CD14-positive monocyte (primary cell): ENCODE measurements around the gene SCMH1. TPM values are rescaled to one million over a fixed set of nuclear protein-coding genes. Genes with fewer than 3 reads are reported as not detected.

ENCODE experiments used
- DNase-seq, 3 donors: peaks; one replicate each; pipeline ENCODE4 v3.0.0-alpha.2; 2011 to 2022
- H2AFZ ChIP-seq: 2 replicates; pipeline ENCODE4 v1.6.0; 2012; ENCODE audit warnings: mild to moderate bottlenecking, low read depth, low read length, inconsistent platforms; ENCODE audit not compliant: insufficient read depth, poor library complexity, severe bottlenecking
- H3K27ac ChIP-seq, 2 donors: 1 replicate in 1 of 2; 2 replicates in 1 of 2; pipeline ENCODE4 v1.5.1; 2012 to 2013; ENCODE audit warnings: low read length in 2 of 2, control low read depth in 1 of 2, inconsistent platforms in 1 of 2, low read depth in 1 of 2, mild to moderate bottlenecking in 1 of 2
- H3K27me3 ChIP-seq, 2 donors: one replicate each; pipeline versions ENCODE4 v1.6.0 to v1.6.1; 2011 to 2013; ENCODE audit warnings: low read length in 2 of 2; ENCODE audit not compliant: control insufficient read depth in 2 of 2, insufficient read depth in 2 of 2
- H3K36me3 ChIP-seq, 2 donors: replicated peaks in 1 of 2; 1 replicate in 1 of 2; 2 replicates in 1 of 2; pipeline versions ENCODE4 v1.5.1 to v1.6.1; 2012 to 2013; ENCODE audit warnings: low read length in 2 of 2, control low read depth in 1 of 2, inconsistent platforms in 1 of 2, mild to moderate bottlenecking in 1 of 2; ENCODE audit not compliant: insufficient read depth in 2 of 2, control insufficient read depth in 1 of 2
- H3K4me1 ChIP-seq, 2 donors: 1 replicate in 1 of 2; 2 replicates in 1 of 2; pipeline versions ENCODE4 v1.5.1 to v1.6.1; 2012 to 2013; ENCODE audit warnings: low read length in 2 of 2, control low read depth in 1 of 2, inconsistent platforms in 1 of 2, mild to moderate bottlenecking in 1 of 2, moderate library complexity in 1 of 2; ENCODE audit not compliant: insufficient read depth in 2 of 2, control insufficient read depth in 1 of 2
- H3K4me2 ChIP-seq: replicated peaks from 2 replicates; pipeline ENCODE3; 2012; ENCODE audit warnings: low read length, moderate library complexity, mild to moderate bottlenecking; ENCODE audit not compliant: poor library complexity, severe bottlenecking; ENCODE audit errors: extremely low read depth
- H3K4me3 ChIP-seq, 3 experiments: fragments of 200-600 bp in 1 of 3; sonication (generic) in 1 of 3; replicated peaks in 1 of 3; 1 replicate in 2 of 3; 2 replicates in 1 of 3; pipeline ENCODE4 v1.5.1; 2011 to 2013; ENCODE audit warnings: low read length in 3 of 3, mild to moderate bottlenecking in 3 of 3, control low read depth in 2 of 3, low read depth in 2 of 3, inconsistent platforms in 1 of 3, moderate library complexity in 1 of 3
- H3K79me2 ChIP-seq: 2 replicates; pipeline ENCODE4 v1.6.0; 2012; ENCODE audit warnings: mild to moderate bottlenecking, control low read depth, inconsistent platforms, low read length, moderate library complexity; ENCODE audit not compliant: insufficient read depth
- H3K9ac ChIP-seq: 2 replicates; pipeline ENCODE4 v1.6.0; 2017; ENCODE audit warnings: low read length, mild to moderate bottlenecking; ENCODE audit not compliant: insufficient read depth, poor library complexity, severe bottlenecking
- H3K9me3 ChIP-seq, 2 donors: replicated peaks in 1 of 2; 1 replicate in 1 of 2; 2 replicates in 1 of 2; pipeline versions ENCODE4 v1.5.1 to v1.6.1; 2012 to 2013; ENCODE audit warnings: low read length in 2 of 2, control low read depth in 1 of 2; ENCODE audit not compliant: control insufficient read depth in 1 of 2, insufficient read depth in 1 of 2
- H4K20me1 ChIP-seq: 2 replicates; pipeline ENCODE4 v1.6.0; 2012; ENCODE audit warnings: mild to moderate bottlenecking, low read length, control low read depth, moderate library complexity; ENCODE audit not compliant: insufficient read depth
- H3K27ac Mint-ChIP-seq, 7 donors: one replicate each; pipeline ENCODE4 v1.8.0; 2020; ENCODE audit warnings: mild to moderate bottlenecking in 7 of 7, mixed read lengths in 7 of 7, moderate library complexity in 6 of 7, inconsistent platforms in 2 of 7
- H3K27me3 Mint-ChIP-seq, 3 donors: one replicate each; pipeline ENCODE4 v1.8.0; 2021 to 2022; ENCODE audit warnings: low read depth in 3 of 3, mild to moderate bottlenecking in 3 of 3, mixed read lengths in 3 of 3, moderate library complexity in 3 of 3, inconsistent platforms in 1 of 3
- H3K36me3 Mint-ChIP-seq, 2 donors: one replicate each; pipeline ENCODE4 v1.8.0; 2020; ENCODE audit warnings: mixed read lengths in 2 of 2, inconsistent platforms in 1 of 2, mild to moderate bottlenecking in 1 of 2
- H3K4me1 Mint-ChIP-seq: one replicate; pipeline ENCODE4 v1.8.0; 2020; ENCODE audit warnings: mild to moderate bottlenecking, mixed read lengths
- H3K4me3 Mint-ChIP-seq, 2 donors: one replicate each; pipeline ENCODE4 v1.8.0; 2020; ENCODE audit warnings: mild to moderate bottlenecking in 2 of 2, mixed read lengths in 2 of 2, moderate library complexity in 1 of 2
- H3K9me3 Mint-ChIP-seq, 7 donors: one replicate each; pipeline ENCODE4 v1.8.0; 2020 to 2022; ENCODE audit warnings: mixed read lengths in 7 of 7, mild to moderate bottlenecking in 6 of 7, moderate library complexity in 6 of 7, inconsistent platforms in 2 of 7
- whole genome bisulfite sequencing: methylation state at CpG from one replicate; pipeline ENCODE4 v1.1.5; 2013; ENCODE audit warnings: missing lambda C conversion rate; ENCODE audit not compliant: insufficient coverage; 5-methylcytosine and 5-hydroxymethylcytosine counted together
- intact Hi-C, 2 donors: fragments of 100-400 bp; cut with micrococcal nuclease; formaldehyde crosslinking; loops; one replicate each; pipeline versions ENCODE4 v1.15.0 to v1.15.1; 2023
- polyA plus RNA-seq, 3 donors: library from polyadenylated mRNA; depleted of rRNA in 1 of 3; unstranded in 2 of 3; stranded (reverse) in 1 of 3; fragments of 300-500 nt in 2 of 3; fragments of >200 nt in 1 of 3; fragmentation: Illumina TruSeq in 2 of 3; gene quantifications; 1 replicate in 2 of 3; 2 replicates in 1 of 3; pipeline ENCODE4 v1.2.3, GENCODE V29; 2012 to 2021
- TF ChIP-seq, protein P1 (sequence below): fragments of 200-600 bp; IDR thresholded peaks from one replicate; pipeline ENCODE4 v1.8.0; 2022; ENCODE audit warnings: antibody characterized with exemption, mild to moderate bottlenecking

Gene SCMH1
- polyA plus RNA-seq, 3 donors, result 0.66 to 12.7 (median 0.74) TPM

DNA sequence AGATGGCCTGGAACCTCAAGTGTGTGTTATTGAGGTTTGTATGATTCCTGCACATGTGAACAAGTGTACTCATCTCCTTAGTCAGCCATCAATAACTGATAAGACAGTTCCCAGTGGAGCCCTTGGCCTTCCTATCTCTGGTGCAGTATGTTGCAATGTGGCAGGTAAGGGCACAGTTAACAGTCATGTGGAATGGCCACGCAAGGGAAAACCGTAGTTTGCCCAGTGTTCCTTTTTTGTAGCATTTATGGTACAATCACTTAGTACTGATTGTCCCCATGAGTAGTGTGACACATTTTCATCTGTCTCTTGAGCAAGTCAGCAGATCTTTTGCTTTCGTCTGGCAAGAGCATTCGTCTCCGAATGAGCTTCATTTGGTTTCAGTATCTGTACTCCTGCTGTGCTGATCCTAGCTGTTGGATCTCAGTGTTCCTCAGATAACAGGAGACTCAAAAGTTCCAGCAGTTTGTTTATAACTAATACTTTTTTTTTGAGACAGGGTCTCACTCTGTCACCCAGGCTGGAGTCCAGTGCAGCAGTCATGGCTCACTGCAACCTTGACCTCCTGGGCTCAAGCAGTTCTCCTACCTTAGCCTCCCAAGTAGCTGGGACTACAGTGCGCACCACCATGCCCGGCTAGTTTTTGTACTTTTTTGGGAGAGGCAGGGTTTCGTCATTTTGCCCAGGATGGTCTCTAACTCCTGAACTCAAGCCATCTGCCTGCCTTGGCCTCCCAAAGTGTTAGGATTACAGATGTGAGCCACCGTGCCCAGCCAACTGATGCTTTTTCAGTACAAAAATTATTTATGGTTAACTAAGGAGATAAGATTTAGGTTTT is 254.4 kb downstream of the SCMH1 start:
- Histone ChIP-seq H3K4me2 (no peak overlapping the region), H3K27ac (no peak overlapping the region), H3K4me1 (no peaks in the 10 kb centered on the region), H3K4me3 (no peak overlapping the region), H4K20me1 (no peaks in the 10 kb centered on the region), H3K36me3 (peaks cover 81 to 95% of the 10 kb centered on the region in 2 donors), H3K27me3 (no peaks in the 10 kb centered on the region), H3K9me3 (no peaks in the 10 kb centered on the region), H3K9ac (no peak overlapping the region), H3K79me2 (peaks cover 13% of the 10 kb centered on the region), H2AFZ (no peak overlapping the region)
- Mint-ChIP-seq H3K4me1 (no peaks in the 10 kb centered on the region), H3K4me3 (no peak overlapping the region), H3K27ac (no peak overlapping the region), H3K36me3 (peaks cover 87 to 88% of the 10 kb centered on the region in 2 donors), H3K9me3 (no peaks in the 10 kb centered on the region), H3K27me3 (no peaks in the 10 kb centered on the region)
- TF ChIP-seq, protein P1, sequence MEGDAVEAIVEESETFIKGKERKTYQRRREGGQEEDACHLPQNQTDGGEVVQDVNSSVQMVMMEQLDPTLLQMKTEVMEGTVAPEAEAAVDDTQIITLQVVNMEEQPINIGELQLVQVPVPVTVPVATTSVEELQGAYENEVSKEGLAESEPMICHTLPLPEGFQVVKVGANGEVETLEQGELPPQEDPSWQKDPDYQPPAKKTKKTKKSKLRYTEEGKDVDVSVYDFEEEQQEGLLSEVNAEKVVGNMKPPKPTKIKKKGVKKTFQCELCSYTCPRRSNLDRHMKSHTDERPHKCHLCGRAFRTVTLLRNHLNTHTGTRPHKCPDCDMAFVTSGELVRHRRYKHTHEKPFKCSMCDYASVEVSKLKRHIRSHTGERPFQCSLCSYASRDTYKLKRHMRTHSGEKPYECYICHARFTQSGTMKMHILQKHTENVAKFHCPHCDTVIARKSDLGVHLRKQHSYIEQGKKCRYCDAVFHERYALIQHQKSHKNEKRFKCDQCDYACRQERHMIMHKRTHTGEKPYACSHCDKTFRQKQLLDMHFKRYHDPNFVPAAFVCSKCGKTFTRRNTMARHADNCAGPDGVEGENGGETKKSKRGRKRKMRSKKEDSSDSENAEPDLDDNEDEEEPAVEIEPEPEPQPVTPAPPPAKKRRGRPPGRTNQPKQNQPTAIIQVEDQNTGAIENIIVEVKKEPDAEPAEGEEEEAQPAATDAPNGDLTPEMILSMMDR, result no peak
- intact Hi-C loops, result no loop called here
- WGBS, result 98% methylated on average over 4 of the region's 9 CpGs
- DNase-seq, result no peak

DNA sequence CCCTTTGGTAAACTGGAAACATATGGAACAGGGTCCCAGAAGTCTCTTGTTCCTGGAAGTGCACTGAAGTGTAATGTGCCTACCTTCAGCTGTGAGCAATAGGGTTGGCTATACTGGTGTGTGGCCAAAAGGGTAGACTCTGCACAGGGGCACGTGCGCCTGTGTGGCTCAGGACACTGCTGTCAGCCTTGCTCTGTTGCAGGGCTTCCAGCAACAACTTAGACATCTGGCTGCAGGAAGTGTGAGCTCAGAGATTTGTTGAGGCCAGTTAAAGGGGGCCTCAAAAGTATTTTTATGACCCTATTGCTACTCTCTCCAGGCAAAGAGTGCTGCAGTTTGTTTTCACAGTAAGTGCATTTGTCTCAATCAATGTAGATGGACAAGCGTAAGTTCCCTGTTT is 255.2 kb downstream of the SCMH1 start:
- Histone ChIP-seq H2AFZ (no peak overlapping the region), H3K4me2 (no peak overlapping the region), H3K79me2 (peaks cover 20% of the 10 kb centered on the region), H3K9ac (no peak overlapping the region), H3K9me3 (no peaks in the 10 kb centered on the region), H3K27me3 (no peaks in the 10 kb centered on the region), H3K4me1 (no peaks in the 10 kb centered on the region), H4K20me1 (no peaks in the 10 kb centered on the region), H3K4me3 (no peak overlapping the region), H3K27ac (no peak overlapping the region), H3K36me3 (peaks cover 75 to 89% of the 10 kb centered on the region in 2 donors)
- no peak overlapping the region for H3K27ac Mint-ChIP-seq
- H3K9me3 Mint-ChIP-seq, result no peaks in the 10 kb centered on the region
- TF ChIP-seq, protein P1, result no peak
- H3K4me1 Mint-ChIP-seq, result peaks cover 2% of the 10 kb centered on the region
- no peak overlapping the region for H3K4me3 Mint-ChIP-seq
- H3K27me3 Mint-ChIP-seq, result no peaks in the 10 kb centered on the region
- intact Hi-C loops, result no loop called here
- DNase-seq, result no peak
- H3K36me3 Mint-ChIP-seq, result peaks cover 84 to 86% of the 10 kb centered on the region in 2 donors
- WGBS, result 81% methylated on average over 2 of the region's 3 CpGs
